22Rv1 (cell line): ENCODE data around the gene STK33.

Experiments used
- H3K27ac ChIP-seq: fragments of 450-650 bp; 2 replicates; pipeline ENCODE4 v1.5.1; 2017
- ZFX ChIP-seq: fragments of 450-650 bp; IDR thresholded peaks from 2 replicates; pipeline ENCODE4 v1.6.1; 2017; ENCODE audit warnings: antibody characterized with exemption, borderline replicate concordance
- TF ChIP-seq, protein P1 (sequence below): fragments of 450-650 bp; IDR thresholded peaks from 2 replicates; pipeline ENCODE4 v1.5.1; 2017; ENCODE audit warnings: mild to moderate bottlenecking

The STK33 gene

DNA sequence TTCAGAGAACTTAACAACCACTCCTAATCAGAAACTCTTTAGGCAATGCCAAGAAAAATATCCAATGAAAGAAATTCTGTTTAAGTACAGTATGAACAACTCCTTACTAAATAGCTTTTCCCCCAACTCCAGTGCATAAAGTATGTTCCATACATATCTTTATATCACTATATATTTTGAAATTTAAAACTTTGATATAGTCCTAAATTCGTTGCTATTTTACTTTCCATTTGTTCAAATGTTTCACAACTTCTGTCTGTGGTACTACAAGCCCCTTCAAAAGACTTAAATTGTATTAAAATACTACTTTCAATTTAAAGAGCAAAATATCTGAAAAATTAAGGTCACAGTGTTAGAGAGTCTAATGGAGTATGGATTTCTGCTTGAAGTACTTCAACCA lies 52.6 kb downstream of the STK33 start:
- TF ChIP-seq ZFX: no peak
- TF ChIP-seq, protein P1, sequence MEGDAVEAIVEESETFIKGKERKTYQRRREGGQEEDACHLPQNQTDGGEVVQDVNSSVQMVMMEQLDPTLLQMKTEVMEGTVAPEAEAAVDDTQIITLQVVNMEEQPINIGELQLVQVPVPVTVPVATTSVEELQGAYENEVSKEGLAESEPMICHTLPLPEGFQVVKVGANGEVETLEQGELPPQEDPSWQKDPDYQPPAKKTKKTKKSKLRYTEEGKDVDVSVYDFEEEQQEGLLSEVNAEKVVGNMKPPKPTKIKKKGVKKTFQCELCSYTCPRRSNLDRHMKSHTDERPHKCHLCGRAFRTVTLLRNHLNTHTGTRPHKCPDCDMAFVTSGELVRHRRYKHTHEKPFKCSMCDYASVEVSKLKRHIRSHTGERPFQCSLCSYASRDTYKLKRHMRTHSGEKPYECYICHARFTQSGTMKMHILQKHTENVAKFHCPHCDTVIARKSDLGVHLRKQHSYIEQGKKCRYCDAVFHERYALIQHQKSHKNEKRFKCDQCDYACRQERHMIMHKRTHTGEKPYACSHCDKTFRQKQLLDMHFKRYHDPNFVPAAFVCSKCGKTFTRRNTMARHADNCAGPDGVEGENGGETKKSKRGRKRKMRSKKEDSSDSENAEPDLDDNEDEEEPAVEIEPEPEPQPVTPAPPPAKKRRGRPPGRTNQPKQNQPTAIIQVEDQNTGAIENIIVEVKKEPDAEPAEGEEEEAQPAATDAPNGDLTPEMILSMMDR: no peak

DNA sequence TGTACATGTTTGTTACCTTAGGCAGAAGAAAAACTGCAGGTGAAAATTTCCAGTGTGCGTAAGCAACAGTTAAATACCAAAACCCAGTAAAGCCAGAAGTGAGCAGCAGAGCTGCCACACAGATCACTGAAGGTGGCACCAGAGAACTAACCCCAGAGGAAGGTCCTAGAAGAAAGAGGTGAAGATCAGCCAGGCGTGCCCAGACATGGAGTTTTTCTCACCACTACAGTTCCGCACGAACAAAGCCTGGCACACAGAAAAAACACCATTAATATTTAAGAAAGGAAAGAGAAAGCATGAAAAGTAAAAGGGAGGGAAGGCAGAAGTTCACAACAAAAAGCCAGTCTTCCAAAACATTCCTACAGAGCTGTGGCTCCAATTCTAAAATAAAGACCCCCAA lies 60.7 kb downstream of the STK33 start:
- H3K27ac ChIP-seq: no peak overlapping the region
- TF ChIP-seq, protein P1: no peak
- TF ChIP-seq ZFX: no peak

More for the DNA sequence above, 52.6 kb downstream of the STK33 start:
- H3K27ac ChIP-seq: no peak overlapping the region

DNA sequence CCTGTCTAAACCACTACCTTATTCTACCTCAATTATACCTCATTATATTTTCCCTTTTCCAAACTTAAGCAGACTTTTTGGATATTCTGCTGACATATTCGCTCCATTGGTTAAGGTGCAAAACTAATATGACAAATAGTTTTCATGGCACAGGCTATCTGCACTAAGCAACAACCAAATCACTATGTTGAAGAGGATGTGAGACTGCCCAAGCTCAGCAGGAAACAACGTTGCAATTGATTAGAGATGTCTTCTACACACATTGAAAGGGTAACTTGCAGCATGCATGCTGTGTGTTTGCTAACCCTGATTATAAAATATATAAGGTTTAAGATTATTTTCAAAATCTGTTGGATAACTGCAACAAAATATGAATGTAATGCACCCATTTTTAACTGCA lies 61.6 kb downstream of the STK33 start:
- TF ChIP-seq ZFX: no peak
- TF ChIP-seq, protein P1: no peak
- no peak overlapping the region for H3K27ac ChIP-seq

DNA sequence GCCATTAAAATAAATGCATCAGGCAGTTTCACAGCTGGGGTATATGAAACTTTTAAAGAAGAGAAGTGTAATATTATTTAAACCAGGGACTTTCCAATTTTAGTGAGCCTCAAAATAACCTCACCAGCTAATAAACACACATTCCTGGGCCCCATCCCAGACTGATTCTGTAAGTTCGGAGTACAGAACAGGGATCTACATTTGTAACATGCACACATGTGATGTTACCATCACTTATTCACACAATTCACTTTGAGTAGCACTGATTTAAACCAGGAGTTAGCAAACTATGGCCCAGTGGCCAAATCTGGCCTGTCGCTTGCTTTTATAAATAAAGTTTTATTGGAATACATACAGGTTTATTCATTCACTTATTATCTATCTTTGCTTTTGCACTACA lies 62.0 kb downstream of the STK33 start:
- H3K27ac ChIP-seq: no peak overlapping the region
- no peak for TF ChIP-seq ZFX
- TF ChIP-seq, protein P1: no peak

DNA sequence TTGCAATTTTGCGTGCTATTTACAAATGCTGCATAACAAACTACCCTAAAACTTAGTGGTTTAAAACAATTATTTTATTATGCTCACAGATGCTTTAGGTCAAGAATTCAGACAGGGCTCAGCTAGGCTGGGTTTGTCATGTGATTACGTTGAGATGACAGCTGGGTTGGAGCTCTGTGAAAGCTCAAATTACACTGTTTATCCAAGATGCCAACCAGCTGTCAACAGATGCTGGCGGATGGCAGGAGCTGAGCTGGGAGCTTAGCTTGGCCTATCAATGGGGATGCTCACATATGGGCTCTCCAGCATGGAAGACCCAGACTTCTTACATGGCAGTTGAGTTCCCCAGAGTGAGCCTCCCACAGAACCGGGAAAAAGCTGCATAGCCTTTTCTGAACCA lies 62.7 kb downstream of the STK33 start:
- H3K27ac ChIP-seq: no peak overlapping the region
- no peak for TF ChIP-seq ZFX
- TF ChIP-seq, protein P1: no peak

DNA sequence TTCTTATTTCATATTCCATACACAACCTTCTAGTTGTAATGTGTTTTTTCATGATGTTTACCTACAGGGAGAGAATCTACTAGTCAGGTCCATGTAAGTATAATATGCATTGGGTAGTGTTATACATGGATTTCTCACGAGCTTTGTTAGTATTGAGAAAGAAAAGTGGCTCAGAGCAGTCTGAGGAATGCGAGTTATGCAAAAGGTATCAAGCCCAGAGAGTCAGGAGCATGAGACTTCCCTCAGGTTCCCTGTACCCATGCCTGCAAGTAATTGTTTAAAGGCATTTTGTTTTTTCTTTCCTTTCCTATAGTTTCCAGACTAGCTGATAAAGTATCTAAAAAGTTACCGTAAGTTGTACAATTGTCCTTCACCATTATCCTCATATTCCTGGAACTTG lies 66.1 kb downstream of the STK33 start:
- H3K27ac ChIP-seq: no peak overlapping the region
- TF ChIP-seq, protein P1: no peak
- no peak for TF ChIP-seq ZFX

DNA sequence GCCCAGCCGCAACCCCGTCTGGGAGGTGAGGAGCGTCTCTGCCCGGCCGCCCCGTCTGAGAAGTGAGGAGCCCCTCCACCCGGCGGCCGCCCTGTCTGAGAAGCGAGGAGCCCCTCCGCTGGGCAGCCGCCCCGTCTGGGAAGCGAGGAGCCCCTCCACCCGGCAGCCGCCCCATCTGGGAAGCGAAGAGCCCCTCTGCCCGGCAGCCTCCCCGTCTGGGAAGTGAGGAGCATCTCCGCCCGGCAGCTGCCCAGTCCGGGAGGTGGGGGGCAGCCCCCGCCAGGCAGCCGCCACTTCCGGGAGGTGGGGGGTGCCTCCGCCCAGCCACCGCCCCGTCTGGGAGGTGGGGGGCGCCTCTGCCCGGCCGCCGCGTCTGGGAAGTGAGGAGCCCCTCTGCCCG lies 70.6 kb downstream of the STK33 start:
- TF ChIP-seq, protein P1: no peak
- no peak for TF ChIP-seq ZFX
- no peak overlapping the region for H3K27ac ChIP-seq
